HCT116 (cell line): Measurements from ENCODE around the gene R3HDML. TPM values are rescaled to one million over a fixed set of nuclear protein-coding genes. Genes with fewer than 3 reads are reported as not detected.

Source experiments
- ATAC-seq: fragments of 200-7000 bp; cut with Tn5 transposase; 2 replicates; pipeline ENCODE4 v1.9.1; 2020; ENCODE audit warnings: mild to moderate bottlenecking, moderate library complexity
- BruUV-seq: library from RNA; stranded (reverse); fragments of 400-500 nt; replicated peaks from 2 replicates; lab custom pipeline; 2021; lab: Mats Ljungman, UMichigan
- CTCF ChIA-PET: fragments of 300-600 bp; sonication (Branson Sonifier 250); formaldehyde crosslinking; loops from one replicate; lab custom pipeline; 2021; ENCODE audit warnings: antibody characterized with exemption; lab: Charles Lee
- POLR2A ChIA-PET: fragments of 300-600, 350-600 bp; sonication (Branson Sonifier 250); formaldehyde crosslinking; loops from one replicate; lab custom pipeline; 2021; ENCODE audit warnings: antibody characterized with exemption; lab: Charles Lee
- RAD21 ChIA-PET, 2 experiments: fragments of 300-600 bp; sonication (Branson Sonifier 250); formaldehyde crosslinking; loops; one replicate each; lab custom pipeline; 2023; ENCODE audit warnings: low total read pairs in 2 of 2; ENCODE audit not compliant: uncharacterized antibody in 2 of 2, unreplicated experiment in 2 of 2, low non-redundant PET in 1 of 2; lab: Charles Lee
- DNase-seq: peaks from one replicate; pipeline ENCODE4 v3.0.0-alpha.2; 2010; ENCODE audit warnings: low read depth, low spot score
- H2AFZ ChIP-seq: fragments of 200-600 bp; shearing (Covaris generic), sonication (generic); 2 replicates; pipeline ENCODE4 v1.6.1; 2017; ENCODE audit warnings: low read depth, mixed run types, mixed read lengths, antibody characterized with exemption, low read length; ENCODE audit not compliant: poor library complexity, severe bottlenecking
- H3K27ac ChIP-seq: 2 replicates; pipeline ENCODE4 v1.5.1; 2012; ENCODE audit warnings: low read depth, low read length
- H3K27me3 ChIP-seq: fragments of 200-600 bp; sonication (generic); 2 replicates; pipeline ENCODE4 v1.6.1; 2016; ENCODE audit warnings: mixed run types, low read length, mixed read lengths; ENCODE audit not compliant: insufficient read depth
- H3K36me3 ChIP-seq, 2 experiments: fragments of 200-500 bp in 1 of 2; fragments of 200-600 bp in 1 of 2; sonication (Bioruptor generic) in 1 of 2; sonication (generic) in 1 of 2; 2 replicates each; pipeline versions ENCODE4 v1.5.1 to v1.6.1; 2014 to 2016; ENCODE audit warnings: low read length in 2 of 2, inconsistent platforms in 1 of 2, mixed read lengths in 1 of 2, mixed run types in 1 of 2; ENCODE audit not compliant: insufficient read depth in 2 of 2, control insufficient read depth in 1 of 2
- H3K4me1 ChIP-seq, 2 experiments: fragments of 200-600 bp in 1 of 2; sonication (generic) in 1 of 2; 2 replicates each; pipeline versions ENCODE4 v1.5.1 to v1.6.1; 2012 to 2017; ENCODE audit warnings: low read length in 2 of 2, inconsistent platforms in 1 of 2, mild to moderate bottlenecking in 1 of 2, mixed read lengths in 1 of 2, mixed run types in 1 of 2, moderate library complexity in 1 of 2; ENCODE audit not compliant: insufficient read depth in 2 of 2, control insufficient read depth in 1 of 2
- H3K4me2 ChIP-seq: fragments of 200-600 bp; sonication (generic); 2 replicates; pipeline ENCODE4 v1.6.1; 2017; ENCODE audit warnings: mixed run types, low read length, mixed read lengths
- H3K4me3 ChIP-seq, 2 experiments: fragments of 200-600 bp in 1 of 2; sonication (generic) in 1 of 2; replicated peaks in 1 of 2; 2 replicates each; pipeline ENCODE4 v1.5.1; 2011 to 2016; ENCODE audit warnings: low read length in 2 of 2, control low read depth in 1 of 2, low read depth in 1 of 2, mild to moderate bottlenecking in 1 of 2, mixed read lengths in 1 of 2, mixed run types in 1 of 2
- H3K79me2 ChIP-seq: fragments of 200-600 bp; sonication (generic); 2 replicates; pipeline ENCODE4 v1.6.1; 2017; ENCODE audit warnings: mild to moderate bottlenecking, mixed run types, low read length, moderate library complexity, mixed read lengths; ENCODE audit not compliant: insufficient read depth
- H3K9ac ChIP-seq: fragments of 200-600 bp; sonication (generic); 2 replicates; pipeline ENCODE4 v1.6.1; 2016; ENCODE audit warnings: low read length, mixed read lengths
- H3K9me2 ChIP-seq: fragments of 200-600 bp; sonication (generic), shearing (Covaris generic); 2 replicates; pipeline ENCODE4 v1.6.1; 2017; ENCODE audit warnings: mixed run types, mild to moderate bottlenecking, moderate library complexity; ENCODE audit not compliant: insufficient read depth
- H3K9me3 ChIP-seq, 2 experiments: fragments of 200-500 bp in 1 of 2; fragments of 200-600 bp in 1 of 2; sonication (Bioruptor generic) in 1 of 2; sonication (generic) in 1 of 2; 2 replicates each; pipeline ENCODE4 v1.6.1; 2014 to 2017; ENCODE audit warnings: low read length in 2 of 2, mixed read lengths in 2 of 2, inconsistent platforms in 1 of 2, low read depth in 1 of 2, mild to moderate bottlenecking in 1 of 2, mixed run types in 1 of 2, moderate library complexity in 1 of 2; ENCODE audit not compliant: control insufficient read depth in 1 of 2, insufficient read depth in 1 of 2
- H4K20me1 ChIP-seq: fragments of 200-600 bp; sonication (generic), shearing (Covaris generic); 2 replicates; pipeline ENCODE4 v1.6.1; 2017; ENCODE audit warnings: mixed run types, mild to moderate bottlenecking, moderate library complexity; ENCODE audit not compliant: insufficient read depth
- CBX3 ChIP-seq: IDR thresholded peaks from 2 replicates; pipeline ENCODE4 v1.6.1; 2012; ENCODE audit warnings: low read depth
- CTCF ChIP-seq, 3 experiments: fragments of 200-600 bp in 1 of 3; sonication (generic) in 1 of 3; IDR thresholded peaks in 2 of 3; conservative IDR thresholded peaks in 1 of 3; 2 replicates each; pipeline ENCODE4 v1.5.1; 2012 to 2017; ENCODE audit warnings: low read depth in 2 of 3, low read length in 2 of 3, antibody characterized with exemption in 1 of 3, borderline replicate concordance in 1 of 3, control low read depth in 1 of 3, mild to moderate bottlenecking in 1 of 3, mixed read lengths in 1 of 3, mixed run types in 1 of 3, moderate library complexity in 1 of 3; ENCODE audit not compliant: insufficient read depth in 1 of 3
- ELF1 ChIP-seq: IDR thresholded peaks from 2 replicates; pipeline ENCODE4 v1.6.1; 2012; ENCODE audit warnings: low read depth, borderline replicate concordance
- EZH2 ChIP-seq: fragments of 200-600 bp; sonication (generic); IDR thresholded peaks from 2 replicates; pipeline ENCODE4 v1.6.1; 2017; ENCODE audit warnings: antibody characterized with exemption, mixed run types
- REST ChIP-seq: IDR thresholded peaks from 2 replicates; pipeline ENCODE4 v1.6.1; 2012; ENCODE audit warnings: low read depth
- SIN3A ChIP-seq: IDR thresholded peaks from 2 replicates; pipeline ENCODE4 v1.6.1; 2012; ENCODE audit warnings: low read depth
- TCF7L2 ChIP-seq: IDR thresholded peaks from 2 replicates; pipeline ENCODE4 v1.7.0; 2011; ENCODE audit warnings: borderline replicate concordance, inconsistent platforms; ENCODE audit not compliant: insufficient read depth, insufficient read length; ENCODE audit errors: extremely low read depth
- ZBTB33 ChIP-seq: IDR thresholded peaks from 2 replicates; pipeline ENCODE4 v1.6.1; 2011; ENCODE audit warnings: mild to moderate bottlenecking, low read length, moderate library complexity; ENCODE audit not compliant: insufficient replicate concordance; ENCODE audit errors: extremely low read depth
- intact Hi-C: fragments of 100-400 bp; cut with micrococcal nuclease; formaldehyde crosslinking; loops from 2 replicates; pipeline ENCODE4 v1.10.0; 2022
- total RNA-seq: library from RNA; stranded (reverse); gene quantifications from one replicate; pipeline ENCODE4 v1.2.1, GENCODE V29; 2021; ENCODE audit not compliant: unreplicated experiment

Gene R3HDML
- total RNA-seq, 1 experiment from 2014 or later: not detected

DNA sequence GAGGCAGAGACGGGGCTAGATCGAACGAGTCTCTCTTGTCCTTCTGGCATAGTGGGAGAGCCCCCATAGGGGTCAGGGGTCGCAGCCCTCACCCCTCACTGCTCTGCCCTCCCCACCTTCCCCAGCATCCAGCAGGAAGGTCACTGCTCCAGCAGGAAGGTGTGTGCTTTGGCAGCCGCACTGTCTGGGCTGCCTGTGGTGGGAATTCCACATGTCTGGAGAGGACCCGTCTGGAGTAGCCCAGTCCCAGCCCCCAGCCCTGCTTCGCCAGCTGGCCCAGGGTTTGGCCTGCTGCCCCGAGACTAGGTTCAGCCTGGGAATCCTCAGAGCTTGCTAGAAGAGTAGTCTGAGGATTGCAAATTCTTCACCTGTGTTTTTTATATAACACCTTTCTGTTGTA is 2.5 kb upstream of the R3HDML start:
- ChIA-PET POLR2A (no interaction called here), RAD21 (no interaction called here), CTCF (no interaction called here)
- no peaks in the 10 kb centered on the region for H3K79me2 ChIP-seq
- H3K4me3 ChIP-seq: no peak overlapping the region
- TF ChIP-seq EZH2 (no peak), REST (no peak), CBX3 (no peak), ZBTB33 (no peak), SIN3A (no peak), ELF1 (no peak), TCF7L2 (no peak), CTCF (IDR thresholded peaks at IDR 0.05 in 2 of 3, conservative IDR thresholded peaks at IDR 0.05 in 1 of 3; ENCODE audit: borderline replicate concordance in 1 of 3, insufficient read depth in 1 of 3, low read depth in 2 of 3, low read length in 2 of 3) (no peak)
- no peaks in the 10 kb centered on the region for H3K27me3 ChIP-seq
- no peaks in the 10 kb centered on the region for H3K4me1 ChIP-seq
- H3K9ac ChIP-seq: no peak overlapping the region
- no peaks in the 10 kb centered on the region for H3K9me3 ChIP-seq
- H2AFZ ChIP-seq: no peak overlapping the region
- no peak overlapping the region for H3K27ac ChIP-seq
- H3K36me3 ChIP-seq: no peaks in the 10 kb centered on the region
- intact Hi-C loops: no loop called here
- no peaks in the 10 kb centered on the region for H4K20me1 ChIP-seq
- no TSS peak for BruUV-seq
- no peak overlapping the region for H3K4me2 ChIP-seq
- DNase-seq (no peak), ATAC-seq (no peak)
- no peaks in the 10 kb centered on the region for H3K9me2 ChIP-seq
